NOMO-1 treated with dmso at 0.1 percent for 144 hours (cell line): ENCODE results near the gene GSC2.

Experiments used
- DNase-seq: peaks from one replicate; lab custom pipeline; 2025; ENCODE audit not compliant: unreplicated experiment; lab: John Stamatoyannopoulos, UW

Gene GSC2

DNA sequence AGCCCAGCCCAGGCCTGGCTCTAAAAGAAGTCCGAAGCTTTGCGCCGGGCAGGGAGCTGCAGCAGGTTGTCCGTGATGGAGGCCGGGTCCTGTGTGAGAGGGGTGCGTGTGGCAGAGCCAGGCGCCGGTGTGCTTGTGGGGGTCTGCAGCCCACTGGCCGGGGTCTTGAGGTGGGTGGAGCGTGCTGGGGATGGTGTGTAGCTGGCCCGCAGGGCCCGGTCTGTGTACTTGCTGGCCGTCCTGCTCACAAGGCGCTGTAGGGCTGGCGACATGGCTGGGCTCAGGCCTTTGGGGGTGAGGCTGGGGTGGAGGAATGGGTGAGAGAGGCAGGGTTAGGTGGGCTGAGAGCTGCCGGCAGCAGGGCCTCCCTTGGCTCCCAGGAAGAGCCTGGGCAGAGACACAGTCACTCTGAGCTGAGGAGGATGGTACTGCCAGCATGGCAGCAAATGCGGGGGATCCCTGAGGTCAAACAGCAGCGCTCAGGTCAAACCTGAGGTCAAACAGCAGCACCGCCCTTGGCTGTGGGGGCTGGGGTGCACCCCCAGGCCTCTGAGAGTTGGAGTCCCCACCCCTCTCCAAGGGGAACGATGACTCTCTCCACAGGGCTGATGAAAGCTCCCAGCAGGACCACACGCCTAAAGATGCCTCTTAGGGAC, 15.8 kb downstream of the GSC2 start:
- DNase-seq = no peak

DNA sequence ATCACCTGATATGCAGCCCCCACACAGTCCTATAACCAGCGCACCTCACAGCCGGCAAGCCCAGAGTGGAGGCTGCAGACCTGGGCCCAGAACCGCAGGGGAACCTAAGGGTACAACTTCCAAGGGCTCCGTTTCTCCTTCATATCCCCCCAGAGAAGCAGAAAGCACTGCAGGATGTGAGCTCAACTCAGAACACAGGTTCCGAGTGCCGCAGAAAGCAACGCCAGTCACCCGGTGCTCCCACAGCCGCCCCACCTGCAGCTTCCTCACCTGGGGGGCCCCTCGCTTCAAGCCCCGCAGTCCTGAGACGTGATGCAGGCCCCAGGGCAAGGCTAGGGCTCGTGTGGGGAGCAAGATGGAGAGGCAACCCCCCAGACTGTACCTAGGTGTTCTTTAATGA, 16.5 kb downstream of the GSC2 start:
- DNase-seq = no peak

DNA sequence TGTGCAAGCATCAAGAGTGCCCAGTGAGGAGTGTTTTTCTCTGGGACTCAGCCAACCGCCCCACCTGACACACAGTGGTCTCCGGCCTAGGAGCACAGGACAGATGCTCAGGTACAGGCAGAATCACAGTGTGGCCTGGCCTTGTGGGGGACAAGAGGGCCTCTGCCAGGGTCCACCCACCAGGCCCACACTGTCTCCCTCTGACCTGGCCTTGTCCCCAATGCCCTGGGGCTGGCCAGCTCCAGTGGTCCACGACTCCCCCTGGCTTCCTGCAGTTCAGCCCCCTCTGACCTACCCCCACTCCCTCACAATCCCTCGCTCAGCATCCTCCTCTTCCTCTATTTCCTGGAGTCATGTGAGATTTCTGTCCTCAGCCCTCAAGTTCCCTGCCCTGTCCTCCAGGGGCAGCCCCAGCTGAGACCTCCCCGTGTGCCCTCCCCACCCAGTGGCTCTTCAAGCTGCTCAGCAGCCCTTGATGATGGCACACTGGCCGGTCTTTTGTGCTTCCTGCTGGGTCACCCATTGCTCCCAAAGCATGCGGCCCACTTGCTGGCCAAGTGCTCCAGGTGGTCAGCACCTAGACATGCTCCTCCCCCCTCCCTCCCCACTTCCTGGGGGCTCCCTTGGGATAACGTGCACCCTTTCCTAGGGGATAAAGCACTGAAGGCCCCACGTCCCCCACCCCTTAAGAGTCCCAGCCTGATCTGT, 17.2 kb downstream of the GSC2 start:
- DNase-seq = no peak

DNA sequence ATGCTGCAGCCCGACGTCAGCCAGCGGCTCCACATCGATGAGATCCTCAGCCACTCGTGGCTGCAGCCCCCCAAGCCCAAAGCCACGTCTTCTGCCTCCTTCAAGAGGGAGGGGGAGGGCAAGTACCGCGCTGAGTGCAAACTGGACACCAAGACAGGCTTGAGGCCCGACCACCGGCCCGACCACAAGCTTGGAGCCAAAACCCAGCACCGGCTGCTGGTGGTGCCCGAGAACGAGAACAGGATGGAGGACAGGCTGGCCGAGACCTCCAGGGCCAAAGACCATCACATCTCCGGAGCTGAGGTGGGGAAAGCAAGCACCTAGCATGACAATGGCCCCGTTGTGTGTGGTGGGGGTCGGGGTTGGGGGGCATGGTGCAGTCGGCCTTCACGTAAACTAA, 17.9 kb downstream of the GSC2 start:
- DNase-seq = no peak

DNA sequence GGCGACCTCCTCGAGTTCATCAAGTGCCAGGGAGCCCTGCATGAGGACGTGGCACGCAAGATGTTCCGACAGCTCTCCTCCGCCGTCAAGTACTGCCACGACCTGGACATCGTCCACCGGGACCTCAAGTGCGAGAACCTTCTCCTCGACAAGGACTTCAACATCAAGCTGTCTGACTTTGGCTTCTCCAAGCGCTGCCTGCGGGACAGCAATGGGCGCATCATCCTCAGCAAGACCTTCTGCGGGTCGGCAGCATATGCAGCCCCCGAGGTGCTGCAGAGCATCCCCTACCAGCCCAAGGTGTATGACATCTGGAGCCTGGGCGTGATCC, 18.4 kb downstream of the GSC2 start:
- DNase-seq = no peak

DNA sequence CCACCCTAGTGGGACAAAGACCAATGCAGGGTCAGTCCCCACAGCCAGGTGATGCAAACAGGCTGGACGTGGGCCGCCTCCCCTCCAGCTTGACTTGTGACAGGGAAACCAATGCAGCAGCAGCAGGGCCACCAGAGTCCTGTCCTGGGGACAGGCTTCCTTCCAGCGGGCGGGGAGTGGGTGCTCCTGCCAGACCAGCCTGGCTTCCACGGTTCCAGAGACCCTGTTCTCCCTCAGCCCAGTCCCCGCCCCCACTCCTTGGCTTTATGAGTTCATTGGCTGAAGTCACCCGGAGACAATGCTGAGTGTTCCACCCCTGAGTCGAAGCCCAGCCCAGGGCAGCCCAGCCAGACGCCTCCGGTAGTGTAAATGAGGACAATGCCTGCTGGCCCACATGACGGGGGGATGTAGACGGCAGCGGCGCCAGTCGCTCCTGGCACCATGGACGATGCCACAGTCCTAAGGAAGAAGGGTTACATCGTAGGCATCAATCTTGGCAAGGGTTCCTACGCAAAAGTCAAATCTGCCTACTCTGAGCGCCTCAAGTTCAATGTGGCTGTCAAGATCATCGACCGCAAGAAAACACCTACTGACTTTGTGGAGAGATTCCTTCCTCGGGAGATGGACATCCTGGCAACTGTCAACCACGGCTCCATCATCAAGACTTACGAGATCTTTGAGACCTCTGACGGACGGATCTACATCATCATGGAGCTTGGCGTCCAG, 19.0 kb downstream of the GSC2 start, which contains the start of gene TSSK2:
Gene TSSK2, plus strand, starts transcription at position 350 of the 726 bp plus-strand sequence. Its CDS starts 92 bp downstream, at position 442.
- no peak for DNase-seq

DNA sequence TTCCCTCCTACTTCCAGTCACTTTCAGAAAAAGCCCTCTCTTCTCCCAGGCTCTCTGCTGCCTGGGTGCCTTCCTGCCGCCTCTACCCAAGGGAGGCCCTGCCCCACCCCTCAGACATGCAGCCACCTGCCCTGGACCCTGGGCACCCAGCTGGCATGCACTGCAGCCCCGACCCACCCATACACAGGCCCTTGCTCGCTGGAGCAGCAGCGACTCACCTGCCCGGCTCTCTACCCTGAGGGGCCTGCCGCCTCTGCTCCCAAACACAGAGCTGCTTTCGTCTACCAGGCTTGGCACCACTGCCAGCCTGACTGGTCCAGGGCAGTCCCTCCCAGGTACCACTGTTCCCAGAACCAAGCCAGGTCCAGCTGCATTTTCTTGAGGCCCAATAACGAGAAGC, 20.2 kb downstream of the GSC2 start:
- DNase-seq = no peak

DNA sequence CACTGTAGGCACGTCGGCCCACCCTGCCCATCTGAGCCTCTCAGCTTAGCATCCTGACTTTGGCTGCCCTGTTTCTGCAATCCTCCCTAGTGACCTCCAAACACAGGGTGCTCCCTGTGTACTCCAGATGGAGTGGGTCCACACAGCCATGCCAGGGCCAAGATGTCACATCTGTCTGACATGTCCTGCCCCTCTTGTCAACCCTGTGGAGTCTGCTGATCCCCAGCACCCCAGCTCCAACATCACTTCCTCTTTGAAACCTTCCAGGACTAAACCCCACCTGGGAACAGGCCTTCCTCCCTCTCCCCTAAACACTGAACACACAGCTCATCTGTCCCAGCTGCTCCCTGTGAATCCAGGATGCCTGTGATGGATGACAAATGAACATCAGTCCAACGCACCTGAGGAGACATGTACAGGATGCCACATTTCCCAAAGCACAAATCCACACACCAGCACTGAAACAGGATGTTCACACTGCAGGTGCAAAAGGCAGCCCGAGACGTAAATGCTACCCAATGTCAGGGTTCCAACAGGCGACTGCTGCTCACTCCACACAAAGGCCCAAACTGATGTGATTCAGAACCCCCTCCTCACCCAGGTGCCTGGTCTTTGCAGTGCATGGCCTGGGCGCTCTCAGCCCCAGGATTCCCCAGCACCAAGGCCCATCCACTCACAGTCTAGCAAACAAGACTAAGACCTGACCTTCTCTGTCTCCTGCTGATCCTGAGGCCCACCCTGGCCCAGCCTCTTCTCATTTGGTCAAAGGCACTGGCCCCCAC, 21.0 kb downstream of the GSC2 start:
- no peak for DNase-seq

DNA sequence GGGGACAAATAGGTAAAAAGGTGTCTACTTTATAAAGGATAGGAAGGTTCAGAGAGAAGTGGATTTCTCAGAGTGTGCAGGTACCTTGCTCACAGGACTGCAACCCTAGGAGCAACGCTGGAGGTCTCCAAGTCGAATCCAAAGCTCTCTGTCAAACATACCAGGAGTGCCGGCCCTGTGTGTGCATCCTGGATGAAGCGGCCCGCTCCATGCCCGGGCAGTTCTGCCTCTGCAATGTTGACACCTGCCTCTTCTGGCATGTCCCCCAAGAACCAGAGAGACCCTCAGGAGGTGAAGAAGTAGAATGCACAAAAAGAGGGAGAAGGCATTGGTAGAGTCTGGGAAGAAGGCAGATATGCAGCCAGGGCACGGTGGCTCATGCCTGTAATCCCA, 22.1 kb downstream of the GSC2 start:
- DNase-seq = no peak

DNA sequence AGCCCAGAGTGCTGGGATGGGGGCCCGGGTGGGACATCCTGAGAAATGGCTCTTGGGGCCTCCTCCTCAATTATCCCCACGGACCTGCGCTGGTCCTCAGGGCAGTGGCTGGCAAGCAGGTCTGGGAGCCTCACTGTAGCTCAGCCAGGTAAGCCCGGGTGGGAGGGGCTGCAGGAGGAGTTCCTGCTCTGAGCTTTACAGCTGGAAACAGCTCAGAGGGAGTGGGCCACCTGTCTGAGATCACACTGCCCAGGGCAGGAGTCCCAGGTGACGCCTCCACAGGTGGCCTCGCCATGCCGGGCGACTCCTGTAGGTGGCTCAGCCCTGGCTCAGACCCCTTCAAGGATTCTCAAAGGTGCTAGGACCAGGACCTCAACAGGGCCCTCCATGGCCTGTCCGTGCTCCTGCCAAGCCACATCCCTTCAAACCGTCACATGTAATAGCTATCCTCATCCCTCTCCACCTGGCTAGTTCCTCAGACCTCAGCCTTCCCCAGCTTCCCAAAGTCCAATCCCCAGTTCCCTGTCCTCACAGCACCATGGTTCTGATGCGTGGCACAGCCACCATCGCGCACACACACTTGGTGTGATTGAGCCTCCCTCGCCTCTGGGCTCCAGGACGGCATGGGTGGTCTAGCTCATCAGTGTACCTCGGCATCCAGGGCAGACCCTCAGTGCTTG, 22.6 kb downstream of the GSC2 start:
- no peak for DNase-seq

DNA sequence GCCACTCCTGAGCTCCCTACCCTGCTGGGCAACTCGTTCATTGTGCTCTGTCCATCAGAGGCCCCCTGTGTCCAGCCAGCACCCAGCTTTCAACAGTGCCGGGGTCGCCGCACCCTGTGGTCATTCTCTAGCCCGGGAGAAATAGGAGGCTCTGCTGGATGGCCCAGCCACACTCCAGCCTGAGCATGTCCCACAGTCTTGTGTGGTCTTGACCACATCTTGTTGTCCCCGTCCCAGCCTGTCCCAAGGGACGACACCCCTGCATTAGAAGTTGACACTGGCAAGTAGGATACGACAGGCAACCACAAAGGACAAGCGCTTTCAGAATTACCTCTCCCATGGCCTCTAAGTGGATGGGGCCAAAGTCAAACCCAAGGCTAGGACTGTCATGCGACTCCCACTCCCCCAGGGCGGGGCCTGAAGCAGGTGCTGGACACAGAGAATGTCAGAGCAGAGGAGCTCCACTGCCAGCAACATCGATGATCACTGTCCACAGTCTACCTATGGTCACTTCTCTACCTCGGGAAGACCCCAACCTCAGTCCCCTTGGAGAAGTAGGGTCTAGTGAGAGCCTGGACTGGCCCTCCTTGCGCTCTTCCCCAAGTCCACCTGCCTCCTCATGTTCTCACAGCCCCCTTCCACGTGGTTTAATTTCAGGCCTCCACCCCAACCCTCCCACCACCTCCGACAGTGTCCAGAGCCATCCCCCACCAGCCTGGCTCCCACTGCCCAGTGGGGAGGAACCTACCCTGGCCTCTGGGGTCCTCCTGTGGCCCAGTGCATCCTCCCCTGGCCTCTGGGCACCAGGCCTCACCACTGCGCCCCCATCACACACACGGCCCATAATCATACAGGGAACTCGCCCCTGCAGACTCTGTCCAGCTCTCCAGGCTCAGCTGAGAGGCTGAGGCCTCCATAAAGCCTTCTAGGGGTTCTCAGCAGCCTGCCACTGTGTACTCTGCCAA, 23.5 kb downstream of the GSC2 start:
- DNase-seq = no peak

DNA sequence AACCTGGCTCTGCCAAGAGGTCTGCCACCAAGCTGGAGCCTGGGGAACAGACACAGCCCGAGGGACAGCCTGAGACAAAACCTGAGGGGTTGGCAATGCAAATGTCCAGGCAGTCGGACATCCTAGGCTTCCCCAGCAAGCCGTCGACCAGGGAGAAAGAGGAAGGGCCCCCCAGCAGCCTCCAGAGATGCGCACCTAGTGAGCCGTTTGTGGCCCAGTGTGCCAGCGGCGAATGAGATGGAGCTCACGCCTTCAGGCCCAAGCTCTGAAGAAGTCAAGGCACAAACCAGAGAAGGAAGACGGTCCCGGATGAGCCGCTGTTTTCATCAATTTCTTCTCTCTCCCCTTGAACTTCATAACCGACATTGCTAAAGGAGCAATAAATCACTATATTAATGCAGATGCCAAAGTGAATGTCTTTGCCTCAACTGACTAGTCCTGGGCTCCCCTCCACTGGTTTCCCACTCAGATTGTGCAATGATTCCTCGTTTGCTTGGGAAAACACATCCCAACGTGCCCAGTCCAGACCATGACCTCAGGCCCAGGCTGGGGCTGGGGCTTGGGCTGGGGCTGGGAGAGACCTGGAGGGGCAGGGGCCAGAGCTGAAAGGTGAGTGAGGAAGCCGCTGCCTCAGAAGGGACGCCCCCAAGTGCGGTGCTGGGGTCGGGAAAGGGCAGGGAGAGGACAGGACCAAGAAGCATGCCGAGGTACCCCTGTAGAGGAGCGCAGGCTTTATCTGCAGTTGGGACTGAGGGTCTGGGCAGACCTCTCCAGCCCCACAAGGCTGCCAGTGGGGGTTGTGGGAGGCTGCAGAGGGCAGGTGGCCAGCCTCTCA, 24.4 kb downstream of the GSC2 start:
- no peak for DNase-seq

DNA sequence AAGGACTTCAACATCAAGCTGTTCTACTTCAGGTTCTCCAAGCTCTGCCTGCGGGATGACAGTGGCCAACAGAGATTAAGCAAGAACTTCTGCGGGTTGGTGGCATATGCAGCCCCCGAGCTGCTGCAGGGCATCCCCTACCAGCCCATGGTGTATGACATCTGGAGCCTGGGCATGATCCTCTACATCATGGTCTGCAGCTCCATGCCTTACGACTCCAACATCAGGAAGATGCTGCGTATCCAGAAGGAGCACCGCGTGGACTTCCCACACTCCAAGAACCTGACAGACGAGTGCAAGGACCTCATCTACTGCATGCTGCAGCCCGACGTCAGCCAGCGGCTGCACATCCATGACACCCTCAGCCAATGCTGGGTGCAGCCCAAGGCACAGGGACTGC, 25.1 kb downstream of the GSC2 start:
- DNase-seq = no peak

DNA sequence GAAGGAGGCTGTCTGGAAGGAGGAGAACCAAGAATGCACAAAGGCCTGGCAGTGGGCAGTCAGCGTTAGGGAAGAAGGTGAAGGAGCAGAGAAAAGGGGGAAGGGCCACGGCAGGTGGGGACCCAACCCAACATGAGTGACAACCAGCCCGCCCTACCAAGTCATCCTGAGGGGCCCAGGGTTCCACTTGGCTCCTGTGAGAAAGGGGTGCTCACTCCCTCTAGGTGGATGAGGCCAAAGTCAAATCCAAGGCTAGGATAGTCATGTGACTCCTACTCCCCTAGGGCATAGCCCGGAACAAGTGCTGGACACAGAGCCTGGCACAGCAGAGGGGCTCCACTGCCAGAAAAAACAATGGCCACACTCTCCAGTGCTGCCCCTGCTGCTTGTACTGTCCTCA, 25.7 kb downstream of the GSC2 start:
- DNase-seq = no peak

DNA sequence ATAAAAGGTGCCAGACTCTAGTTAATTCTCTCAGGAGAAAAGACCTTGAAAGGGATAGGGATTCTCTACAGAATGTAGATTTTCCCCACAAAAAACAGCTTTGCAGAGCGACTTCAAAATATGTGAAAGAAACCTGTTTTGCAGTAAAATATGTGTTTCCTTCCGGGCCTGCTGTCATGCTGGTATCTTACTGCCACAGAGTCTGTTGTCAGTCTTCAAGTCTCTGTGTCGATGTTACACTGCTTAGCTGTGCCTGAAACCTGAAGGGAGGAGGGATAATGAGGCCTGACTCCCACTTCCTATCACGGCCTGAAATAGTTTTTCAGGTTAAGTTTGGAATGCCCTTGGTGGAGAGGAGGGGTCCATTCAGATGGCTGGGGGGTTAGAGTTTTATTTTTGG, 26.2 kb downstream of the GSC2 start:
- no peak for DNase-seq

DNA sequence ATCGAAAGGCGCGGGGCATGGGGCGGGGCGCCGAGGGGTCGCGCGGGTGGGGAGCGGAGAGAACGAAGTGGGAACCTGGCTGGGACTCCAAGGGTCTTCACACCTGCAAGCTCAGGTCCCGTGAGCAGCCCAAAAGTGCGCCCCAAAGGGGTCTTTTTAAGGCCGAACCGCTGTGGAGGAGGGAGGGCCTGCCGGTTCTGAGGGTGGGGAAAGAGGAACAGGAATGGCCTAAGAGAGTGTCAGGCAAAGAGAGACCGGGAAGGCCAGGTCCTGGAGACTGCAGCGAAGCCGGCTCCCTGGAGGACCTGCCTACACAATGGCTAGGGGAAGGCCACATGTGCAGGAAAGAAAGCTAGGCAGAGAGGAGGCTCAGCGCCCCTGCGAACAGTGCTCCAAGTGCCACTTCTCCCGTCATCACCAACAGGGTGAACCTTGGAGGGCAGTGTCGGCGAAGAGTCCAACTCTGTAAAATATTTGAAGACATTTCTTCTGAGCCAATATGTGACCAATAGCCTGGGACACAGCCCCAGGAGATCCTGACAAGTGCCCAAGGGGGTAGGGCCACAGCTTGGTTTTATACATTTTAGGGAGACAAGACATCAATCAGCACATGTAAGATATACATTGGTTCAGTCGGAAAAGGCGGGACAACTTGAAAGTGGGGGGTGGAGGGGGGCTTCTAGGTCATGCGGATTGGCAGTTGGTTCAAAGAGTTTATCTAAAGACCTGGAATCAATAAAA, 27.2 kb downstream of the GSC2 start:
- no peak for DNase-seq

DNA sequence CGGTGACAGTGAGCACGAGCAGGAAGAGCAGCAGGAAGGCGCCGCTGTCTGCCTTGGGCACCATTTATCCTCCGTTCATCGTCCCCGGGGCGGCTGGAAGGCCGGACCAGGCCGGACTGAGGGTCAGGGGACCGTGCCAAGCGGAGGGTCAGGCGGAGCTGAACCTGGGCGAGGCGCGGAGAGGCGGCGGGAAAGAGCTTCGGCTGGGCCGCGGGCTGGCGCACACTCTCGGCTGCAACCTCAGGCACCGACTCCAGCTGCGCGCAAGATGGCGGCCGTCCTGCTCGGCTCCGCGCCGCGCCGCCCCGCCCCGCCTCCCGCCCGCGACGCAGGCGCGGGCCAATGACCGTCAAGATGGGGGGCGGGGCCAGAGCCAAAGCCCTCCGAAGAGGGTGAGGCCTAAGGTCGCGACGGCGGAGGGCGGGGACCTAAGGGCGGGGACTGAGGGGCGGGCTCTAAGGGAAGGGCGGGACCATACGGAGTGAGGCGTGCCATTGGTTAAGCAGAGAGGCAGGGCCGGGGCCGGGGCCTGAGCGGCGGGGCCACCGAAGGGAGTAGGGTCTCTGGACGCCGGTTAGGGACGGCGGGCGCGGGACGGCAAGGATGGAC, 27.8 kb downstream of the GSC2 start, which contains the start of gene DGCR2:
Gene DGCR2, minus strand, starts transcription at position 270 of the 609 bp plus-strand sequence. Its CDS starts 206 bp downstream, at position 64.
- DNase-seq = peak; percentile 91
